GM23248 (cell line): ENCODE data around the gene CC2D2A.

Experiments
- EZH2 ChIP-seq: fragments of 200-600 bp; sonication (generic); IDR thresholded peaks from 2 replicates; pipeline ENCODE4 v1.6.1; 2018; ENCODE audit warnings: antibody characterized with exemption, mild to moderate bottlenecking; ENCODE audit not compliant: insufficient read depth, poor library complexity, severe bottlenecking
- EZH2phosphoT487 ChIP-seq: fragments of 200-600 bp; sonication (generic); IDR thresholded peaks from 2 replicates; pipeline ENCODE4 v1.6.1; 2018; ENCODE audit warnings: antibody characterized with exemption, moderate library complexity, mild to moderate bottlenecking, low read depth; ENCODE audit not compliant: insufficient read depth

GRCh38 chr4:15531792-15532191 is 62.1 kb downstream of the CC2D2A start:
- TF ChIP-seq EZH2 (no peak), EZH2phosphoT487 (no peak)
